Activated naive CD4-positive, alpha-beta T cell treated with anti-CD3 and anti-CD28 coated beads, Interleukin-2, amount 50 U/mL, for 24 hours (primary cell): Measurements from ENCODE around the gene CHMP6.

Experiments used
- H3K27ac Mint-ChIP-seq: one replicate; pipeline ENCODE4 v1.8.0; 2021; ENCODE audit warnings: mild to moderate bottlenecking, mixed read lengths
- H3K27me3 Mint-ChIP-seq: one replicate; pipeline ENCODE4 v1.8.0; 2021; ENCODE audit warnings: mixed read lengths
- H3K36me3 Mint-ChIP-seq: one replicate; pipeline ENCODE4 v1.8.0; 2021; ENCODE audit warnings: mixed read lengths
- H3K4me1 Mint-ChIP-seq: one replicate; pipeline ENCODE4 v1.8.0; 2021; ENCODE audit warnings: mixed read lengths
- H3K4me3 Mint-ChIP-seq: one replicate; pipeline ENCODE4 v1.8.0; 2021; ENCODE audit warnings: mild to moderate bottlenecking, mixed read lengths
- H3K9me3 Mint-ChIP-seq: one replicate; pipeline ENCODE4 v1.8.0; 2021; ENCODE audit warnings: mixed read lengths

CHMP6 gene

DNA sequence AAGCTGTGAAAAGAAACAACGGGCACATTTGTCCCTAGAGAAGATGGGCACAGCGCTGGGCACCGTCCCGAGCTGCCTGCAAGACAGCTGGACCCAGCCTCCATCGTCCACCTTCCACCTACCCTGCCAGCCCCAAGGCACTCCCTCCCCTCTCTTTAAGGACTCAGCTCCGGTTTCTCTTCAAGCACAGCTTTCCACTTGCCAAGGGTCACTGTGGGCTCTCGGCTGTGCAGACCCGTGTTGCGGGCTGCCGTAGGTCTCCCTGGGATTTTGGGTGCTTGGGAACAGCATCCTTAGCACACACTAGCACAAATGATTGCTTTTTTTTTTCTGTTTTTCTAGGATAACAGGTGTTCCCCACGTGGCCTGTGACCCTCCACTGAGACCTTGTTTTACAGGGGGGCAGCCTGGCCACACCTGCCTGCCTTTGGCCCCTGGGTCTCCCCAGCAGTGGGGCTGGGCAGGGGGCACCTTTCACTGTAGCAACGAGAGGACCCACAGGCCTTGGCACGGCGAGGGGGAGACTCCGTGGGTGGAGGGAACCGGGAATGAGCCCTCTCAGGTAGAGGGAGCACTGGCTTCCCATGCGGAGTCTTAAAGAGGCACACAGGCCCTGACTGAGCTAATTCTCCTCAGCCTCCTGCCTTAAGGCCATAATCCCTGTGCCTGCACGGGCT is 1.4 kb downstream of the CHMP6 start:
- Mint-ChIP-seq H3K4me1 (peaks cover 27% of the 10 kb centered on the region), H3K27ac (peak overlapping the region; percentile 97), H3K36me3 (no peaks in the 10 kb centered on the region), H3K27me3 (no peaks in the 10 kb centered on the region), H3K4me3 (peak overlapping the region; percentile 87), H3K9me3 (no peaks in the 10 kb centered on the region)

DNA sequence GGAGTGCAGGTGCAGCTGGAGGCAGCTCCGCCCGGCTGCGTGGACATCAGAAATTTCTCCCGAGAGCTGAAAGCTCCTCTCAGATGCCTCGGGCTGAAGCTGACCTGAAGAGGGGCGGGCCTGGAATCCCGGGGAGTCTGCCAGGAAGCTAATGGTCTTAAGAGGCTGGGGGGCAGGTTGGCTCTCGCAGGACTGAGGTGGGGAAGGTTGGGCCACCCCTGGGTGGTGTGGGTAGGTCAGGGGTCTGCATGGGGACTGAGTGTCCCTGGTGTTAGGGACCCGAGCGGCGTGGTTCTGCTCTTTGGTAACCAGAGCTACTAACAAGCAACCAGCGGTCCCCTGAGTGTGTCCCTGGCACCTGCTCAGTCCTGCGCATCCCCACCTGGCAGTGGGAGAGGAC is 3.5 kb downstream of the CHMP6 start:
- H3K27ac Mint-ChIP-seq = no peak overlapping the region
- no peaks in the 10 kb centered on the region for H3K9me3 Mint-ChIP-seq
- peaks cover 20% of the 10 kb centered on the region for H3K4me1 Mint-ChIP-seq
- H3K4me3 Mint-ChIP-seq = no peak overlapping the region
- peaks cover 4% of the 10 kb centered on the region for H3K36me3 Mint-ChIP-seq
- H3K27me3 Mint-ChIP-seq = no peaks in the 10 kb centered on the region

DNA sequence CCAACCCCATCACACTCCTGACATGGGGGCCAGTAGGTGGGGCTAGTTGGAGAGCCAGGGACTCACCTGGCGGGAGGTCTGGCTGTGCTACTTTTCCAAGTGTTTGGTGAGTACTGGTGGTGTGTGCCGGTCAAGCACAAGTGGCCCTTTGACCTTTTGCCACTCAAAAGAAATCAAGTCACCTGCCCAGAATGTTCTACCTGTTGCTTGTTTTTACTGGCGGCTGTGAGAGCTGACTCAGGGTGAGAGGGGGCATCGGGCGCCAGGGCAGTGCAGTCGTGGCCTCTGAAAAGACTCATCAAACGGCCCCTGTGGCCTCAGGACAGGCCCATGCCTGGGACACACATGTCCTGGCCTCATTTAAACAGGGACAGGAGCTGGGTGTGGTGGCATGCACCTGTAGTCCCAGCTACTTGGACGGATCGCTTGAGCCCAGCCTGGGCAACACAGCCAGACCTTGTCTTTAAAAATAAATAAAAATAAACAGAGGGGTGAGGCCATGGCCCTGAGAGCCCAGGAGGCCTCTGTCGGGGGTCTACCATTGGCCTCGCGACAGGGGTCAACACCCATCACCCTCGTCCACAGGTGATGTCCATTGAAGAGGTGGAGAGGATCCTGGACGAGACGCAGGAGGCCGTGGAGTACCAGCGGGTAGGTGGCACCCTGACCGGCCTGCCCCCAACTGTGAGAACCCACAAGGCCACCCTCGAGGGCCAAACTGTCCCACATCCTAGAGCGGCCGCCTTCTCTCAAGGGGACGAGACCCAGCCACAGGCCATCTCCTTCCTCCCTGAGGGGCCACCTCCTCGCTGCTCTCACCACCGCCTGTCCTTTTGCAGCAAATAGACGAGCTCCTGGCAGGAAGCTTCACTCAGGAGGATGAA is 5.0 kb downstream of the CHMP6 start:
- Mint-ChIP-seq H3K27ac (no peak overlapping the region), H3K4me3 (no peak overlapping the region), H3K4me1 (peaks cover 11% of the 10 kb centered on the region), H3K9me3 (no peaks in the 10 kb centered on the region), H3K36me3 (peaks cover 4% of the 10 kb centered on the region), H3K27me3 (no peaks in the 10 kb centered on the region)

DNA sequence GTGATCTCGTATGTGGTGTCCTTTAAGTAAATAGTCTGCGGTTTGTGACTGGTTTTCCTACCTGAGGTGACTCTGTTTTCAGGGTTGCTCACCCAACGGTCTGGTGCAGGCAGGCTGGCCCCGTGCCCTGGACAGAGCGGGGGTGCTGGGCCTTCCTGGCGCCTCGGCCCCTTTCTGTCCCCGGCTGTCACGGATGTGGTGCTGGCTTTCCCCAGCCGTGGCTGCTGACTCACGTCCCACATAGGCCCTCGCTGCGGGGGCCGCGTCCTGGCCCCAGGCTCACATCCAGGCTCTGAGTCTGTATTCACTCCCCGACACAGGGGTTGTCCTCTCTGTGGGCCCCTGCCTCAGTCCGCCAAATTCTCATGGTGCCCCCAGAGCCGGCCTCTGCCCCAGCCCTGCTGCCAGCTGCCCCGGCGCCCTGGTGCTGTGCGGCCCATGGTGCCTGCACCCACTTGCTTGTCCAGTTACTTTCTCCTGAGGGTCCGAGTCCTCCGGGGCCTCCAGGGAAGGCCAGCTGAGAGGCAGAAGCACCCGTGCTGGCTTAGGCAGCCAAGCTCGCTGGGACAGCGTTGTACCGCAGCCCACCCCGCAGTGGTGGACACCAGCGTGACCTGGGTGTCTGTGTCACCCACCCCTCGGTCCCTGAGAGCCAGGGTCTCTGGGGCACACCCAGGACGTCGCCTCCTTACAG is 5.9 kb downstream of the CHMP6 start:
- no peak overlapping the region for H3K4me3 Mint-ChIP-seq
- H3K27ac Mint-ChIP-seq = no peak overlapping the region
- H3K4me1 Mint-ChIP-seq = peaks cover 15% of the 10 kb centered on the region
- H3K9me3 Mint-ChIP-seq = no peaks in the 10 kb centered on the region
- H3K27me3 Mint-ChIP-seq = no peaks in the 10 kb centered on the region
- peaks cover 6% of the 10 kb centered on the region for H3K36me3 Mint-ChIP-seq

DNA sequence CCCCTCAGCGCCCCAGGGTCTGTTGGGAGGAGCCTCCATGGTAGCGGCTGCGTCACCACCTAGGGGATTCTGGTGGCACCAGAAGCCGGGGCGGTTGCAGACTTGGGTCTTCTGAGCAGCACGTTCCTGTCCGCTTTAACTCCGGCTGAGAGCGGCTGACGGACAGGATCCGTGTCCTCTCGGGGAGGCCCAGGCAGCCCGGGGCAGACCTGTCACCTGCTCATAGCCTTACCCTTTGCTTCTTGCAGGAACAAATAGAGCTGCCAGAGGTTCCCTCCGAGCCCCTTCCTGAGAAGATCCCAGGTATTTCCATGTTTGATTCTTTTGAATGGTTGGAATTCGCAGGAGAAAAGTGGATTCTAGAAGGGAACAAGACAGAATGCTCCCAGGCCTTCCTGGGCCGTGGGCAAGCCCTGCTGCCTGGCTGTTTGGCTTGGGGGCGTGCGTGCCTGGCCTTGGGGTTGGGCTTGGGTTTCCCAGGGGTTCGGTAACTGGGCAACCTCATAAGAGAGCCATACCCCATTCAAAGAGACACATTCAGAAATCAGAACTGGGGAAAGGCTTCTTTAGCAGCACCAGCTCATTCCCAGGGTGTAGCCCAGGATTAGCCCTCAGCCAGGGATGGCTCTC is 6.6 kb downstream of the CHMP6 start:
- Mint-ChIP-seq H3K9me3 (no peaks in the 10 kb centered on the region), H3K4me3 (no peak overlapping the region), H3K27me3 (no peaks in the 10 kb centered on the region), H3K4me1 (peaks cover 14% of the 10 kb centered on the region), H3K27ac (no peak overlapping the region), H3K36me3 (peaks cover 6% of the 10 kb centered on the region)

DNA sequence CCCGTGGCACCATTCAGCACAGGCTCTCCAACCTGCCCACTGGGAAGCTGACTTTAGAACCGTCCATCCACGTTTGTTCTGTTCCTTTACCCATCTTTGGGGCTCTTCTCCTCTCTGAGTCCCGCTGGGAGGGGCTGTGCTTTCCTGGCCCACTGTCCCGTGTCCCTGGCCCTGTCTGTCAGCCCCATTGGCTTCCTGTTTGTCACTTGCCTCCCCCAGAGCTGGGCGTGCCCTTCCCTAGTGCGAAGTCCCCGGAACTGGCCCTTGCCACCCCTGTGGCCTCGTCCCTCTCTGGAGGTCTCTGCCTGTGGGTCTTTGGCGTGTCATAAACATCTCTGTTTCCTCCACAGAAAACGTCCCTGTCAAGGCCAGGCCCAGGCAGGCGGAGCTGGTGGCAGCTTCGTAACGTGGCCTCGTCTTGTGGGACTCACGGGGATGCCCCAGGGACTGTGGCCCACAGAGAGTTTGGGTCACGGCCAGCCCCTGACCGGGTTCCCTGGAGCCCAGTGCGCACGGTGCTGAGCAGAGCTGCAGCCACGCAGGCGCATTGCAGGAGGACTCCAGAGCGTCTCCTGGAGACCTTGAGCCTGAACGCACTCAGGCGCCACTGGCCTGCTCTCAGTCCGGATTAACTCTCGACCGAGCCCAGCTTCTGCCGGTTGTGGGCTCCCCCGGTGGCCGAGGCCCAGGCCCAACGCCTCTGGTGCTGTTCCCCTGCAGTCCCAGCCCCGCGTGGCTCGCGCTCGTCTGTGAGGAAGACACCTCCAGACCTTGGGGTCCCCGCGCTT is 7.3 kb downstream of the CHMP6 start:
- Mint-ChIP-seq H3K27me3 (peaks cover 1% of the 10 kb centered on the region), H3K4me3 (no peak overlapping the region), H3K36me3 (peaks cover 6% of the 10 kb centered on the region), H3K27ac (no peak overlapping the region), H3K4me1 (peaks cover 16% of the 10 kb centered on the region), H3K9me3 (no peaks in the 10 kb centered on the region)

DNA sequence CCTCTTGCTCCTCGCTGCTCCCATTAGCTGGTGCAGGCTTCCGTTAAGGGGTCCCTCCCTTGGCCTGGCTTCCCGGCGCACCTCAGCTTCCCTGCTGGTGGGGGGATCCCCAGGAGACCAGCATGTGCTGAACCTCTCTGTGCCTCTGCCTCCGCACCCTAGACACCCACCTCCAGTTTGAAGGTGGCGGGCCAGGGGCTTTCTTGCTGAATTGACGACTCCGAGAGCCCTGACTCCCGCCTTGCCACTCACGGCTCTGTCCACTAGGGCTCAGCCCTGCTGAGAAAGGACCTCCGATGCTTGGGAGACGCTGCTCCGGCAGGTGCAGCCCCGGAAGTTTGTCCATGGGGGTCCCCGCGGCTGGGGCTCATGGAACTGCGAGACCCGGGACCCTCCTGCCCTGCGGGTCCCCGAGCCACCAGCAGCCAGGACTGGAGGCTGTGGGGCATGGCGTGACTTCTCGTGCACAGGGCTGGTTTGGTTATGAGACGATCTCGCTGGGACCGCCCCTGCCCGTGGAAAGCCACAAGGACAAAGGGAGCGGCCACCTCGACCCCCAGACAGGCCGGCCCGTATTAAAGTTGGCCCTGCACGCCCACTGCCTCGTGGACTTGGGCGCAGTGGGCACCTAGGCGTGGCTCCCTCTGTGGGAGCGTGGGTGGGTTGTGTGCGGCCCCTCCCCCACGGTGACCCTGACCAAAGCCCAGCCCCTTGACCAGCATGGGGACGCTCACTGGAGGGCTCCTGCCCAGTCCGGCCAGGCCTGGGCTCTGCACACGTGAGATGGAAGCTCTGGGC is 8.1 kb downstream of the CHMP6 start:
- H3K9me3 Mint-ChIP-seq = no peaks in the 10 kb centered on the region
- peak overlapping the region; percentile 72 for H3K27ac Mint-ChIP-seq
- H3K4me1 Mint-ChIP-seq = peaks cover 17% of the 10 kb centered on the region
- H3K4me3 Mint-ChIP-seq = no peak overlapping the region
- peaks cover 4% of the 10 kb centered on the region for H3K27me3 Mint-ChIP-seq
- H3K36me3 Mint-ChIP-seq = peaks cover 6% of the 10 kb centered on the region

DNA sequence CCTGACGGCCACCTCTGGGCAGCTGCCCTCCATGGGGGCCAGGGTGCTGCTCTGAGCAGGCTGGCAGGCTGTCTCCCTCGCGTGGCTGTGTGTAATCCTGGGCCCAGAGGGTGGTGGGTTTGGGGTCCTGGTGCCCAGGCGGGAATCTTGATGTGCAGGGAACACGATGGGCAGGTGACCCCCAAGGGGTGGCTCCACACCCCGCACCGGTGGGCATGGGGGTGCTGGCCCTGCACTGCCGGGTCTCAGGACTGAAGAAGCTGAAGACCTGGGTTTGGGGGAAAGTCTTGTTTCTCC is 8.6 kb downstream of the CHMP6 start:
- Mint-ChIP-seq H3K9me3 (no peaks in the 10 kb centered on the region), H3K4me1 (peaks cover 19% of the 10 kb centered on the region), H3K36me3 (peaks cover 6% of the 10 kb centered on the region), H3K27ac (no peak overlapping the region), H3K27me3 (peaks cover 5% of the 10 kb centered on the region), H3K4me3 (no peak overlapping the region)

DNA sequence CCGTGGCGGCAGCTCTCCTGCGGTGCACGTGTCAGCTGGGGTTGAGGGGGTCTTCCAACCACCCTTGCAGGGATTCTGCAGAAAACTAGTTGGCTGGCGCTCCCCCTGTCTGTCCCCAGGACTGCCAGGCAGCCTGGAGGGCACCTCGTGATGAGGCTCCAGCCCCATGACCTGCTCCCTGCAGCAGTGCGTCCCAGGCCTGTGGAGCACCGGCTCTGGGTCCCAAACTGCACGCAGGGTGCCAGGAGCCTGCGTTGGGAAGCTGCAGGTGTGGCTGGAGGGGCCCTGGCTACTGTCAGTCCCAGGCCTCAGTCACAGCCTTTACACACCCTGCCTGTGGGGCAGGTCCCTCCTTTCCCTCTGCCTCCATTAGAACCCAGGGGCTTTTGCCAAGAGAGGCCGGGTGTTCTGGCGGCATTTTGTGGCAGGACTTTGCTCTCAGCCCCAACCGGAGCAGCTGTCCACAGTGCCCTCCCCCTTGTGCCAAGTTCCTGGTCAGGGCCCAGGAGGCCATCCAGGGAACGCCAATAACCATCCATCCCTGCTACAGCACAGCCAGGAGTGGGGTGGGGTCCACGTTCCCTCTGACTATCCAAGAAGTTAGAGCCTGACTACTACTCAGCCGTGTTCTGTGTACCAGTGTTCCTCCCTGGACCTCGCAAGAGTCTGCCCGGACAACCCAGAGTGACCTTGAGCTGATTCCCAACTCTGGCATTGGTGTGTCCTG is 9.2 kb downstream of the CHMP6 start:
- Mint-ChIP-seq H3K36me3 (peaks cover 6% of the 10 kb centered on the region), H3K27ac (no peak overlapping the region), H3K9me3 (no peaks in the 10 kb centered on the region), H3K27me3 (peaks cover 5% of the 10 kb centered on the region), H3K4me1 (peaks cover 19% of the 10 kb centered on the region), H3K4me3 (no peak overlapping the region)

DNA sequence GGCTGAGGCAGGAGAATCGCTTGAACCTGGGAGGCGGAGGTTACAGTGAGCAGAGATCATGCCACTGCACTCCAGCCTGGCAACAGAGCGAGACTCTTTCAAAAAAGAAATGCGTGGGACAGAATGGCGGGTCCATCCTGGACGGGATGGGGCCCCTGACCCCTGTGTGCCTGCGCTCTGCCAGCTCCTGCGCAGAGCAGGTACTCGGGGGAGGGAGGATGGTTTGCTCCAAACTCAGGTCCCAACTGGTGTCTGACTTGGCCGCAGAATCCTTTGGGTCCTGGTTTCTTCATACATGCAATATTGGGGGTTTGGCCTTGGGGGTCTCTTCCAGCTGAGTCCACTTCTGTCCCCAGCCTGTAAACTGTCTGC is 10.4 kb downstream of the CHMP6 start:
- Mint-ChIP-seq H3K4me1 (peaks cover 19% of the 10 kb centered on the region), H3K27ac (no peak overlapping the region), H3K9me3 (no peaks in the 10 kb centered on the region)

DNA sequence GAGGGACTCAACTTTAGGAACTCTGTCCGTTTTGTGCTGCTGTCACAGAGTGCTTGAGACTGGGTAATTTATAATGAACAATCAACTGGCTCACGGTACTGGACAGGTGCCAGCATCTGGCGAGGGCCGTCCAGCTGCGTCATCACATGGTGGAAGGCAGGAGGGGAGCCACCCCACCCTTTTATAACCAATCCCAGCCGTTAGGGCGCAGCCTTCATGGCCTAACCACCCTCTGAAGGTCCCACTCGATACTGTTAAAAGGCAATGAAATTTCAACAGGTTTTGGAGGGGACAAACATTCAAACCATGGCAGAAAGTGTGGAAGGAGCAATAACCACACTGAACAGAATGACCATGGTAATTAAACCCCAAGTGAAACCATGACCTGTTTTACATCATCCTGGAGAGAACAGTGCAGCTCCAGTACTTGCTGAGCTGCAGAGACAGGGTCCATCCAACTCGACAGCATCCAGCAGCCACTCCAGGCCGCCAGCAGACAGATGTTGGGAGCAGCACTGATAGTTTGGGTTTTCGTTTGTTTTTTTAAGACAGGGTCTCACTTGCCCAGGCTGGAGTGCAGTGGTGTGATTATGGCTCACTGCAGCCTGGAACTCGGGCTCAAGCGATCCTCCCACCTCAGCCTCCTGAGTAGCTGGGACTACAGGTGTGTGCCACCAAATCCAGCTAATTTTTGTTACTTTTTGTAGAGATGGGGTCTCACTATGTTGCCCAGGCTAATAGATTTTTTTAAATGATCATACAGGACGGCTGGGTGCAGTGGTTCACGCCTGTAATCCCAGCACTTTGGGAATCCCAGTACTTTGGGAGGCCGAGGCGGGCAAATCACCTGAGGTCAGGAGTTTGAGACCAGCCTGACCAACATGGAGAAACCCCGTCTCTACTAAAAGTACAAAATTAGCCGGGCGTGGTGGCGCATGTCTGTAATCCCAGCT is 11.0 kb downstream of the CHMP6 start:
- peaks cover 14% of the 10 kb centered on the region for H3K27me3 Mint-ChIP-seq
- H3K36me3 Mint-ChIP-seq = peaks cover 6% of the 10 kb centered on the region

More for the DNA sequence above, 10.4 kb downstream of the CHMP6 start:
- H3K4me3 Mint-ChIP-seq = no peak overlapping the region
- H3K27me3 Mint-ChIP-seq = peaks cover 13% of the 10 kb centered on the region
- peaks cover 6% of the 10 kb centered on the region for H3K36me3 Mint-ChIP-seq

DNA sequence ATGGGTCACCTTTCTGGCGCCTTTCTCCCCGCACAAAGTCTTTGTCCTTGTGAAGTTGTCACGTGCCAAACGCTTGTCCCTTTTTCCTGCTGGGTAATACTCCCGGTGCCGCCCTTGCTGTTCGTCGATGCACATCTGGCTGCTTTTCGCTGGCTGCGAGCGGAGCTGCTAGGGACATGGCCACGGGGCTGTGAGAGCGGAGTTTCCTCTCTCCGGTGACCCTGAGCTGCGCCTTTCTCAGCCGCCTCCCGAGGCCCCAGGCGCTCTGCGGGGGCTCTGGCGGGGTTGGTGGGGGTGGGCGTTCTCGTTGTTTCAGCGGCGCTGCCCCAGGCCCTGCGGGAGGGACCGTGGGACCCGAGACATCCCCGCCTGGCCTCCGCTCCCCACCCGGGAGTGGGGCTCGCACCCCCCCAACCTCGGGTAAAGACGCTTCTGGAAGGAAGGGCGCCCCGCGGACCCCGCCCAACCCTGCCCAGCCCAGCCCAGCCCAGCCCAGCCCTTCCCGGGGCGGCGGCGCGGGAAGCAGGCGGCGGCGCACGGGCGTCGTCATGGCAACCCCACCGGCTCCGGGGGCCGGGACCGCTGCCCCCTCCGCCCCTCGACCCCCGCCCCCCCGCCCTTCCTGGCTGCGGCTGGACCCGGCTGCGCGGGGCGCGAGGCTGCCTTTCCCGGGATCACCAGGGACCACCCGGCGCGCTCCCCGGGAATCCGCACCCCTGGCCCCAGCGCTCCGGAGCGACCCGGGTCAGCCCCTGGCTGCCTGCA is 12.3 kb downstream of the CHMP6 start:
- peaks cover 19% of the 10 kb centered on the region for H3K4me1 Mint-ChIP-seq
- H3K36me3 Mint-ChIP-seq = peaks cover 4% of the 10 kb centered on the region
- H3K27me3 Mint-ChIP-seq = peaks cover 14% of the 10 kb centered on the region
- H3K27ac Mint-ChIP-seq = no peak overlapping the region
- no peaks in the 10 kb centered on the region for H3K9me3 Mint-ChIP-seq
- no peak overlapping the region for H3K4me3 Mint-ChIP-seq

More for the DNA sequence above, 11.0 kb downstream of the CHMP6 start:
- Mint-ChIP-seq H3K4me1 (peaks cover 19% of the 10 kb centered on the region), H3K4me3 (peak overlapping the region; percentile 26), H3K27ac (no peak overlapping the region), H3K9me3 (no peaks in the 10 kb centered on the region)
